MCF 10A (cell line): Measurements from ENCODE around the gene FAT1. TPM values are rescaled to one million over a fixed set of nuclear protein-coding genes. Genes with fewer than 3 reads are reported as not detected.
"Not testable (repeated sequence)": the region's sequence is repeated elsewhere in the genome, so short reads cannot be mapped to it uniquely, and the experiment has no call there.

ENCODE experiments used
- BruUV-seq: library from RNA; stranded (reverse); fragments of 400-500 nt; replicated peaks from 2 replicates; lab custom pipeline; 2021; lab: Mats Ljungman, UMichigan
- CTCF ChIA-PET: fragments of 300-600 bp; sonication (Branson Sonifier 250); formaldehyde crosslinking; extraction: SDS; loops from one replicate; lab custom pipeline; 2021; ENCODE audit warnings: antibody characterized with exemption, inconsistent platforms; lab: Yijun Ruan, JAX
- POLR2A ChIA-PET: fragments of 300-600, 350-650 bp; sonication (Branson Sonifier 250); formaldehyde crosslinking; extraction: SDS; loops from one replicate; lab custom pipeline; 2020; ENCODE audit warnings: antibody characterized with exemption, inconsistent platforms; lab: Yijun Ruan, JAX
- DNase-seq: peaks from one replicate; pipeline ENCODE4 v3.0.0-alpha.2; 2018; ENCODE audit not compliant: unreplicated experiment
- H3K27ac Mint-ChIP-seq: one replicate; pipeline ENCODE4 v1.8.0; 2022; ENCODE audit warnings: mild to moderate bottlenecking, low read depth, mixed read lengths; ENCODE audit not compliant: unreplicated experiment
- H3K27me3 Mint-ChIP-seq: one replicate; pipeline ENCODE4 v1.8.0; 2022; ENCODE audit warnings: mixed read lengths; ENCODE audit not compliant: insufficient read depth, unreplicated experiment
- H3K36me3 Mint-ChIP-seq: one replicate; pipeline ENCODE4 v1.8.0; 2022; ENCODE audit warnings: mild to moderate bottlenecking, moderate library complexity, mixed read lengths; ENCODE audit not compliant: insufficient read depth, unreplicated experiment
- H3K4me1 Mint-ChIP-seq: one replicate; pipeline ENCODE4 v1.8.0; 2022; ENCODE audit warnings: mixed read lengths; ENCODE audit not compliant: insufficient read depth, unreplicated experiment
- H3K4me3 Mint-ChIP-seq: one replicate; pipeline ENCODE4 v1.8.0; 2022; ENCODE audit warnings: mild to moderate bottlenecking, moderate library complexity, mixed read lengths; ENCODE audit not compliant: unreplicated experiment
- H3K9me3 Mint-ChIP-seq: one replicate; pipeline ENCODE4 v1.8.0; 2022; ENCODE audit warnings: mixed read lengths; ENCODE audit not compliant: unreplicated experiment
- CTCF ChIP-seq: fragments of 200-600 bp; IDR thresholded peaks from one replicate; pipeline ENCODE4 v1.8.0; 2022; ENCODE audit warnings: antibody characterized with exemption, mild to moderate bottlenecking; ENCODE audit not compliant: unreplicated experiment
- intact Hi-C: fragments of 100-400 bp; cut with micrococcal nuclease; formaldehyde crosslinking; loops from 2 replicates; pipeline ENCODE4 v1.14.1; 2022
- total RNA-seq: library from RNA; stranded (reverse); gene quantifications from 2 replicates; pipeline ENCODE4 v1.2.3, GENCODE V29; 2022

FAT1 gene
- total RNA-seq, 1 experiment from 2014 or later, result 165 TPM

DNA sequence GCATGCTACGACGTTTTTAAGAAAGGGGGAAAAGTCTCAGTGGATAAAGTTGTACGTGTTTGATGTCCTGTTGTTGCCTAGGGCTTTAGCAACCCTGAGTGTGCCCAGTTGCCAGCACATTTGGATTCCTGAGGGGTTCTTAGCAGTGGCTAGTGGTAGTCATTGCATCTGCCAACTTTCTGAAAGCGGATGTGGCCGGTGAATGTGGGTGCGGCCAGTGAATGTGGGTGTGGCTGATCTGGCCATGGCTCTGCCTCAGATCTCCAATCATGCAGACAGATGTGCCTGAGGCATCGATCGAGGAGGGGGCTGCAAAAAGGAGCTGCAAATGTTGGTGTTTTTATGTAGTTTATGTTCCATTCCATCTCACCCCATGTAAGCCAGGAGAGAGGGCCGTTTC lies 41.5 kb upstream of the FAT1 start:
- BruUV-seq, result no TSS peak
- ChIA-PET POLR2A (interaction anchor here (0.6 to 2.4 kb wide), 6 partner anchors 30 to 157 kb away, joined by 3 to 18 read pairs (median 6); partner anchors contain the start of gene FAT1), CTCF (interaction anchor here (0.6 to 1.2 kb wide), 6 partner anchors 12 to 151 kb away, joined by 3 to 4 read pairs (median 3); no protein-coding TSS in a partner anchor)
- no peaks in the 10 kb centered on the region for H3K36me3 Mint-ChIP-seq
- peaks cover 27% of the 10 kb centered on the region for H3K4me1 Mint-ChIP-seq
- DNase-seq, result peak; percentile 95
- no peaks in the 10 kb centered on the region for H3K9me3 Mint-ChIP-seq
- intact Hi-C loops, result loop anchor here (2.0 to 10.0 kb wide), 3 partner anchors 28 to 160 kb away; no protein-coding TSS in a partner anchor
- no peak for TF ChIP-seq CTCF
- H3K4me3 Mint-ChIP-seq, result peak overlapping the region; percentile 60
- no peaks in the 10 kb centered on the region for H3K27me3 Mint-ChIP-seq
- peak overlapping the region; percentile 88 for H3K27ac Mint-ChIP-seq

- BruUV-seq, result no TSS peak
- no peak for TF ChIP-seq CTCF
- CTCF ChIA-PET, result interaction anchor here (1.1 kb wide), 1 partner anchor 112 kb away, joined by 3 read pairs; no protein-coding TSS in a partner anchor
- intact Hi-C loops, result loop anchor here (2.0 to 10.0 kb wide), 3 partner anchors 28 to 160 kb away; no protein-coding TSS in a partner anchor
- peaks cover 27% of the 10 kb centered on the region for H3K4me1 Mint-ChIP-seq
- no peaks in the 10 kb centered on the region for H3K9me3 Mint-ChIP-seq
- no peaks in the 10 kb centered on the region for H3K36me3 Mint-ChIP-seq
- H3K27ac Mint-ChIP-seq, result peak overlapping the region; percentile 88
- peak overlapping the region; percentile 60 for H3K4me3 Mint-ChIP-seq
- DNase-seq, result no peak
- H3K27me3 Mint-ChIP-seq, result no peaks in the 10 kb centered on the region
- POLR2A ChIA-PET, result interaction anchor here (1.0 to 2.4 kb wide), 6 partner anchors 10 to 157 kb away, joined by 3 to 18 read pairs (median 8); partner anchors contain the start of gene FAT1
Measured at GRCh38 chr4:186764457-186764856, 40.8 kb upstream of the FAT1 start.

DNA sequence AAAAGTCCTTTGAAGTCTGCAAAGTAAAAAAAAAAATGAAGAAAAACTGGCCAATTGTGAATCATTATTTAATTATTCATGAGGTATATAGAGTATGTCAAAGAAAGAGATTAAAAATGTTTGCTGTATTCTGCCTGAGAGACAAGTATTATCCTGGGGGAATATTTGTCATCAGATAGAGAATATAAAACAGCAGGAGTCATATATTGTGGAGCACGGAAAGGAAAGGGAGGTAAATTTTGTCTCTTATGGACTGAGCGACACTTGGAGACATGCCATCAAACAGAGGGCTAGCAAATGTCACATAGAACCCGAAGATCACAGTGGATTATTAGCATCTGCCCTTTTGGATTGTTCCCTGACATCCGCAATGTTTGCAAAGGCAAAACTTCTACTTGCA lies 39.2 kb upstream of the FAT1 start:
- BruUV-seq, result no TSS peak
- POLR2A ChIA-PET, result no interaction called here
- H3K9me3 Mint-ChIP-seq, result no peaks in the 10 kb centered on the region
- intact Hi-C loops, result loop anchor here (10.0 kb wide), 1 partner anchor 162 kb away; no protein-coding TSS in a partner anchor
- no peaks in the 10 kb centered on the region for H3K36me3 Mint-ChIP-seq
- H3K4me3 Mint-ChIP-seq, result no peak overlapping the region
- no peak for TF ChIP-seq CTCF
- no peak overlapping the region for H3K27ac Mint-ChIP-seq
- no peak for DNase-seq
- H3K4me1 Mint-ChIP-seq, result peaks cover 27% of the 10 kb centered on the region
- CTCF ChIA-PET, result no interaction called here
- H3K27me3 Mint-ChIP-seq, result no peaks in the 10 kb centered on the region

GRCh38 chr4:186762361-186762760 lies 38.7 kb upstream of the FAT1 start:
- H3K9me3 Mint-ChIP-seq, result no peaks in the 10 kb centered on the region
- H3K36me3 Mint-ChIP-seq, result no peaks in the 10 kb centered on the region
- no TSS peak for BruUV-seq
- H3K27ac Mint-ChIP-seq, result no peak overlapping the region
- peaks cover 27% of the 10 kb centered on the region for H3K4me1 Mint-ChIP-seq
- CTCF ChIA-PET, result no interaction called here
- intact Hi-C loops, result loop anchor here (10.0 kb wide), 1 partner anchor 162 kb away; no protein-coding TSS in a partner anchor
- no peaks in the 10 kb centered on the region for H3K27me3 Mint-ChIP-seq
- no peak overlapping the region for H3K4me3 Mint-ChIP-seq
- no peak for TF ChIP-seq CTCF
- DNase-seq, result no peak
- POLR2A ChIA-PET, result no interaction called here

DNA sequence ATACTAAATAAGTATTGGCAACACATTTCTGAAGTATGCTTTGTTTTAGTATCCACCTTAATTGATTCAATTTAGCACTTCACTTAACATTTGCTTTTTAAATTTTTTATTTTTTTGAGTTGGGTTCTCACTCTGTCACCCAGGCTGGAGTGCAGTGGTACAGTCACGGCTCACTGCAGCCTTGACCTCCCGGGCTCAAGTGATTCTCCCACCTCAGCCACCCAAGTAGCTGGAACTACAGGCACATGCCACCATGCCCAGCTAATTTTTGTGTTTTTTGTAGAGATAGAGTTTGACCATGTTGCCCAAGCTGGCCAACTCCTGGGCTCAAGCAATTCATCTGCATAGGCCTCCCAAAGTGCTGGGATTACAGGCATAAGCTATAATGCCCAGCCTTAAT lies 38.3 kb upstream of the FAT1 start:
- DNase-seq, POLR2A ChIA-PET, H3K9me3 Mint-ChIP-seq, H3K36me3 Mint-ChIP-seq, BruUV-seq, H3K4me3 Mint-ChIP-seq, CTCF ChIA-PET, H3K27me3 Mint-ChIP-seq, H3K27ac Mint-ChIP-seq: not testable (repeated sequence)
- intact Hi-C loops, result loop anchor here (10.0 kb wide), 1 partner anchor 163 kb away; no protein-coding TSS in a partner anchor
- peaks cover 27% of the 10 kb centered on the region for H3K4me1 Mint-ChIP-seq
